KMS-11 (cell line): Measurements from ENCODE around the gene CCT3.

ENCODE experiments used
- H2AFZ ChIP-seq: fragments of 200-600 bp; sonication (generic); 2 replicates; pipeline ENCODE4 v1.6.1; 2016; ENCODE audit warnings: antibody characterized with exemption, mixed run types, low read depth
- H3K27ac ChIP-seq: fragments of 200-600 bp; sonication (generic); 2 replicates; pipeline ENCODE4 v1.6.1; 2016; ENCODE audit warnings: mild to moderate bottlenecking, mixed run types
- H3K27me3 ChIP-seq: fragments of 200-600 bp; sonication (generic); 2 replicates; pipeline ENCODE4 v1.6.1; 2017; ENCODE audit warnings: mild to moderate bottlenecking, low read depth, mixed run types, moderate library complexity; ENCODE audit not compliant: insufficient read depth
- H3K36me3 ChIP-seq: fragments of 200-600 bp; sonication (generic); 2 replicates; pipeline ENCODE4 v1.6.1; 2017; ENCODE audit warnings: mild to moderate bottlenecking, mixed run types; ENCODE audit not compliant: insufficient read depth
- H3K4me1 ChIP-seq: fragments of 200-600 bp; sonication (generic); 2 replicates; pipeline ENCODE4 v1.6.1; 2016; ENCODE audit warnings: mild to moderate bottlenecking, low read depth, mixed run types; ENCODE audit not compliant: poor library complexity, severe bottlenecking
- H3K4me2 ChIP-seq: fragments of 200-600 bp; sonication (generic); 2 replicates; pipeline ENCODE4 v1.7.0; 2016; ENCODE audit warnings: mild to moderate bottlenecking, mixed run types
- H3K4me3 ChIP-seq: fragments of 200-600 bp; sonication (generic); IDR thresholded peaks from 2 replicates; pipeline ENCODE4 v1.6.1; 2017; ENCODE audit warnings: low read depth, low read length, mixed read lengths; ENCODE audit not compliant: insufficient read depth
- H3K79me2 ChIP-seq: fragments of 200-600 bp; sonication (generic); 2 replicates; pipeline ENCODE4 v1.6.1; 2016; ENCODE audit warnings: low read depth, mixed run types; ENCODE audit not compliant: insufficient read depth
- H3K9ac ChIP-seq: fragments of 200-600 bp; sonication (generic); 2 replicates; pipeline ENCODE4 v1.6.1; 2016; ENCODE audit warnings: mild to moderate bottlenecking, mixed run types
- H4K20me1 ChIP-seq: fragments of 200-600 bp; sonication (generic); 2 replicates; pipeline ENCODE4 v1.6.1; 2016; ENCODE audit warnings: mild to moderate bottlenecking, mixed run types; ENCODE audit not compliant: insufficient read depth
- TF ChIP-seq, protein P1 (sequence below): fragments of 200-600 bp; sonication (generic); conservative IDR thresholded peaks from 2 replicates; pipeline ENCODE4 v1.6.1; 2017; ENCODE audit warnings: low read depth, mild to moderate bottlenecking, antibody characterized with exemption, low read length, moderate library complexity, mixed read lengths

Gene CCT3

DNA sequence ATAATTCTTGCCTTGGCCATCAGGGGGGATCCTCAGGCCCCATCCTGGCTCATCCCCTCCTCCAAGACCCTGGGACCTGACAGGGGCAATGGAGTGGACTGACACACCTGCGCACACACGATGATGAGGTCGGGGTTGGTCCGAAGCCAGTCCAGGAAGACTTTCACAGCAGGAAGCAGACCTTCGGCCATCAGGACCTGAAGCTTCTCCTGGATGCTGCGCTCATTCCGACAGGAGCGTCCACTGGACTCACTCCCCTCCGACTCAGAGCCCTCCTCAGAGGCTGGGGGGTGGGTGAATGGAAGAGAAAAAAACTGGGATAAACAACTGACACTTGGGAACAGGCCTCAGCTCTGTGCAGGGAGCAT is 74.8 kb downstream of the CCT3 start:
- Histone ChIP-seq H3K36me3 (peaks cover 63% of the 10 kb centered on the region; the same call in 1 of the 2 replicates), H3K4me3 (no peak overlapping the region), H3K27ac (no peak overlapping the region), H3K4me1 (peaks cover 18% of the 10 kb centered on the region), H3K27me3 (no peaks in the 10 kb centered on the region), H2AFZ (no peak overlapping the region), H3K4me2 (no peak overlapping the region), H3K79me2 (no peaks in the 10 kb centered on the region), H3K9ac (no peak overlapping the region), H4K20me1 (no peaks in the 10 kb centered on the region)
- TF ChIP-seq, protein P1, sequence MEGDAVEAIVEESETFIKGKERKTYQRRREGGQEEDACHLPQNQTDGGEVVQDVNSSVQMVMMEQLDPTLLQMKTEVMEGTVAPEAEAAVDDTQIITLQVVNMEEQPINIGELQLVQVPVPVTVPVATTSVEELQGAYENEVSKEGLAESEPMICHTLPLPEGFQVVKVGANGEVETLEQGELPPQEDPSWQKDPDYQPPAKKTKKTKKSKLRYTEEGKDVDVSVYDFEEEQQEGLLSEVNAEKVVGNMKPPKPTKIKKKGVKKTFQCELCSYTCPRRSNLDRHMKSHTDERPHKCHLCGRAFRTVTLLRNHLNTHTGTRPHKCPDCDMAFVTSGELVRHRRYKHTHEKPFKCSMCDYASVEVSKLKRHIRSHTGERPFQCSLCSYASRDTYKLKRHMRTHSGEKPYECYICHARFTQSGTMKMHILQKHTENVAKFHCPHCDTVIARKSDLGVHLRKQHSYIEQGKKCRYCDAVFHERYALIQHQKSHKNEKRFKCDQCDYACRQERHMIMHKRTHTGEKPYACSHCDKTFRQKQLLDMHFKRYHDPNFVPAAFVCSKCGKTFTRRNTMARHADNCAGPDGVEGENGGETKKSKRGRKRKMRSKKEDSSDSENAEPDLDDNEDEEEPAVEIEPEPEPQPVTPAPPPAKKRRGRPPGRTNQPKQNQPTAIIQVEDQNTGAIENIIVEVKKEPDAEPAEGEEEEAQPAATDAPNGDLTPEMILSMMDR = no peak

DNA sequence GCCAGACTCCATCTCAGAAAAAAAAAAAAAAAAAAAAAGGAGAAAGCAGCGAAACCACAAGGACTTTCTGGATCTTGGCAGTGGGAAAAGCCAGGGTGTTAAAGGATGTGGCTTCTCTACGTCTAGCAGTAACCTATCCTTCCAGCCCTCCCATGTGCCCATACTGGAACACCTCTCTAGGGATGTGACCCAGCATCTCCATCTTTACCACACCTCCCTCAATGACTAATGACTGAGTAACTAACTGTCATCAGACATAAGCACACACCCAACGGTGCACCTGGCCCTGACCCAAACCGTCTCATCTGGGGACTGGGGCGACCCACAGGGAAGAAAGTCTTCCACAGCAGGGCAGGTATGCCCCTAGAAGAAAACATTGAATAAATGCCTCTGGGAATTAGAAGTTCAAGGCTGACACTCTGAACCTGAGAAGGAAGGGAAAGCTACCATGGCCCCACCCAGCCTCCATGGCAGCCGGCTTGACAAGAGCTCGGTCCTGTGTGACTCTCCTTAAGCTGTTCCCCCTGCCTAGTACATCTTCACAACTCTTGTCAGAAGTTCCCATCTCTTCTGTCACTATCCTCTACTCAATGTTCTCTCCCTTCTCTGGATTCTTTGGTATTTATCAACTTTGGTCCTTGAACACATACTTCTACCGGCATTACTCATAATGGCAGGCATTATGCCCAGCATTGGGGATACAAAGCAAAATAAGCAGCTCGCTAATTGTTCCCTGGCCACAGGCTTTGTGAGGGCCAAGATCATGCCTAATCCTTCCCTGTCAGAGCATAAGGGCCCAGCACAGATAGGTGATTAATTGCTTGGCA is 75.4 kb downstream of the CCT3 start:
- H2AFZ ChIP-seq = no peak overlapping the region
- peaks cover 18% of the 10 kb centered on the region for H3K4me1 ChIP-seq
- peaks cover 63% of the 10 kb centered on the region; the same call in 1 of the 2 replicates for H3K36me3 ChIP-seq
- H3K4me2 ChIP-seq = no peak overlapping the region
- H3K27me3 ChIP-seq = no peaks in the 10 kb centered on the region
- H3K4me3 ChIP-seq = no peak overlapping the region
- H3K9ac ChIP-seq = no peak overlapping the region
- TF ChIP-seq, protein P1 = no peak
- H4K20me1 ChIP-seq = no peaks in the 10 kb centered on the region
- no peaks in the 10 kb centered on the region for H3K79me2 ChIP-seq
- no peak overlapping the region for H3K27ac ChIP-seq

DNA sequence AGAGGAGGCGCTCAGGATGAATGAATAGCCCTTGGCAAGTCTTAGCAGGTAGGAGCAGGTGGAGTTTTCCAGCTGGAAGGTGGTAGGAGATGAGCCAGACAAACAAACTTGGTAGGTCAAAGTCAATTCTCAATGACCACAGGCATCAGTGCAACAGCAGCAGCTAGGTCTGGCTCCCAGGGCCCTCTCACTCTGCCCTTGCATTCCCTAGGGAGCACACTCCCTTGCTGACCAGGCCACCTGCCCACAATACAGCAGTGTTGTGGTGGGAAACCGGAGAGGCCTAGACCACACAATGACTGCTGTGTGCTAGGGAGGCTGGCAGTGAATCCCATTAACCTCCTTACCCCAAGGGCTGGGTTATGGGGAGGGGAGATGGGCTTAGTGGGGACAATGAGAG is 77.2 kb downstream of the CCT3 start:
- peaks cover 18% of the 10 kb centered on the region for H3K4me1 ChIP-seq
- H4K20me1 ChIP-seq = no peaks in the 10 kb centered on the region
- H3K9ac ChIP-seq = no peak overlapping the region
- TF ChIP-seq, protein P1 = no peak
- H3K27ac ChIP-seq = no peak overlapping the region; the same call in 1 of the 2 replicates
- H3K4me2 ChIP-seq = no peak overlapping the region
- H3K4me3 ChIP-seq = no peak overlapping the region
- peaks cover 58% of the 10 kb centered on the region; the same call in 1 of the 2 replicates for H3K36me3 ChIP-seq
- no peaks in the 10 kb centered on the region for H3K79me2 ChIP-seq
- H2AFZ ChIP-seq = no peak overlapping the region
- no peaks in the 10 kb centered on the region for H3K27me3 ChIP-seq

DNA sequence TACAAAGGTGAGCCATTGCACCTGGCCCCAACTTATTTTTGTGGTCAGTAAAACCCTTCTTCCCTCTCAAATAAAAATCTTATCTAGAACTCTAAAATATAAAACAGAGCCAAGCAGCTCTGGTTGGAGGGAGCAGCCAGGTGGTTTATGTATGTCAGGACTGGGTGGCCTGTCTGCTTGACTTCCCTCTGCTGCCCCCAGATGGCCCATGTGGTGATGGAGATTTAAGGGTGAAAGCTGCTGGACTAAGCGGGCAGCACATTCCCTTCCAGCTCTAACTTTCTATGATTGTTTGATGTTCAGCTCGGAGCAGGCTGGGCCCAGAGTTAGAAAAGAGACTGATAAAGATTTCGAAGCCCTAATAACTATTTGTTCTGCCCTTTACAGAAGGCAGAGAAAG is 78.3 kb downstream of the CCT3 start:
- Histone ChIP-seq H3K27ac (no peak overlapping the region; the same call in 1 of the 2 replicates), H4K20me1 (no peaks in the 10 kb centered on the region), H3K4me1 (peaks cover 18% of the 10 kb centered on the region), H3K27me3 (no peaks in the 10 kb centered on the region), H3K36me3 (peaks cover 53% of the 10 kb centered on the region; the same call in 1 of the 2 replicates), H2AFZ (no peak overlapping the region), H3K4me2 (no peak overlapping the region), H3K4me3 (no peak overlapping the region), H3K79me2 (no peaks in the 10 kb centered on the region), H3K9ac (no peak overlapping the region)
- TF ChIP-seq, protein P1 = peak; percentile 76
